Immature natural killer cell (primary cell): ENCODE results near the gene MLF1. TPM values are rescaled to one million over a fixed set of nuclear protein-coding genes. Genes with fewer than 3 reads are reported as not detected.

ENCODE experiments used
- DNase-seq, 3 donors: peaks; one replicate each; pipeline ENCODE4 v3.0.0; 2022; ENCODE audit warnings: mixed read lengths in 1 of 3
- H3K27ac Mint-ChIP-seq, 6 donors: one replicate each; pipeline ENCODE4 v1.8.0; 2020; ENCODE audit warnings: mixed read lengths in 6 of 6, mild to moderate bottlenecking in 5 of 6, inconsistent platforms in 4 of 6, moderate library complexity in 3 of 6
- H3K27me3 Mint-ChIP-seq, 3 donors: one replicate each; pipeline ENCODE4 v1.8.0; 2020 to 2021; ENCODE audit warnings: low read depth in 3 of 3, mild to moderate bottlenecking in 3 of 3, mixed read lengths in 3 of 3, moderate library complexity in 3 of 3, inconsistent platforms in 1 of 3
- H3K36me3 Mint-ChIP-seq, 3 donors: one replicate each; pipeline ENCODE4 v1.8.0; 2020; ENCODE audit warnings: mixed read lengths in 3 of 3, inconsistent platforms in 2 of 3, mild to moderate bottlenecking in 2 of 3
- H3K4me1 Mint-ChIP-seq, 2 donors: one replicate each; pipeline ENCODE4 v1.8.0; 2020; ENCODE audit warnings: inconsistent platforms in 2 of 2, mild to moderate bottlenecking in 2 of 2, mixed read lengths in 2 of 2, moderate library complexity in 1 of 2
- H3K4me3 Mint-ChIP-seq, 5 donors: one replicate each; pipeline ENCODE4 v1.8.0; 2020; ENCODE audit warnings: mild to moderate bottlenecking in 5 of 5, mixed read lengths in 5 of 5, inconsistent platforms in 3 of 5, moderate library complexity in 3 of 5
- H3K9me3 Mint-ChIP-seq, 6 donors: one replicate each; pipeline ENCODE4 v1.8.0; 2020; ENCODE audit warnings: mild to moderate bottlenecking in 6 of 6, mixed read lengths in 6 of 6, inconsistent platforms in 4 of 6, moderate library complexity in 3 of 6
- polyA plus RNA-seq, 3 donors: library from polyadenylated mRNA; unstranded; fragments of 300-500 nt; fragmentation: Illumina TruSeq; gene quantifications; one replicate each; pipeline ENCODE4 v1.2.3, GENCODE V29; 2021

Gene MLF1
- polyA plus RNA-seq, 3 donors from 2014 or later = 2.3 to 6.6 TPM; not detected in 1

DNA sequence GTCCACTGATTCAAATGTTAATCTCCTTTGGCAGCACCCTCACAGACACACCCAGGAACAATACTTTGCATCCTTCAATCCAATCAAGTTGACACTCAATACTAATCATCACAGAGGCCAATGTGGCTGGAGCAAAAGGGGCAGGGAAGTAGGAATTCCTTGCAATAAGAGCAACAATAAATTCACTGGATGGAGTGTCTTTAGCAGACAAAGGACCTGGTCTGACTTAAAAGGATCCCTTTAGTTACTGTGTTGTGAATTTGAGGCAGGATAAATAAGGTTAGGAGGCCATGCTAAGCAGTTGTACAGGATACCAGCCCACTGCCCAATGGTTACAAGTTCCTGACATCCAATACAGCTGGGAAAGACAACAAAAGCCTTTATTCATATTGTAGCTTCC is 61.0 kb downstream of the MLF1 start:
- H3K27ac Mint-ChIP-seq = no peak overlapping the region

DNA sequence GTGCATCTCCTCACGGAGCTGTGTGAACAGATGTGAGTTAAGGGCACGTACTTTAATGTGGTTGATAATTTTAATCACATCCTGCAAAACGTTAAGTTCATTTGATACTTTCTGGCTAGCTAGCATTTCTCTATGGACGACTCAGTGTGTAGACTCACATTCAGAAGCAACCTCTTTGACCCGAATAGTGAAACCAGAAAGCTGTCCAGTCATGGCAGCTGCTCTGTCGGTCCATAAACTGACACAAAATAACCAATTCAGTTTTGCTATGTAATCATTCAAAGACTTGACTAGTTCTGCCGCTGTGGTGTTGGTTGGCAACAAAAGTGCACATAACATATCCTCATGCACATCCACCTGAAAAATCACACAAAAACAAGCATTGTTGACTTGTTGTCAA is 69.7 kb downstream of the MLF1 start:
- no peaks in the 10 kb centered on the region for H3K36me3 Mint-ChIP-seq
- DNase-seq = no peak
- H3K27me3 Mint-ChIP-seq = peaks cover 0 to 5% (median 2%) of the 10 kb centered on the region in 3 donors
- H3K4me1 Mint-ChIP-seq = peaks cover 17 to 20% of the 10 kb centered on the region in 2 donors
- H3K4me3 Mint-ChIP-seq = no peak overlapping the region
- H3K9me3 Mint-ChIP-seq = peaks cover 0 to 2% (median 0%) of the 10 kb centered on the region in 6 donors
- no peak overlapping the region for H3K27ac Mint-ChIP-seq

More for the DNA sequence above, 61.0 kb downstream of the MLF1 start:
- Mint-ChIP-seq H3K27me3 (peaks cover 0 to 8% (median 6%) of the 10 kb centered on the region in 3 donors), H3K4me3 (no peak overlapping the region), H3K36me3 (no peaks in the 10 kb centered on the region), H3K9me3 (no peaks in the 10 kb centered on the region), H3K4me1 (no peaks in the 10 kb centered on the region)
- no peak for DNase-seq

DNA sequence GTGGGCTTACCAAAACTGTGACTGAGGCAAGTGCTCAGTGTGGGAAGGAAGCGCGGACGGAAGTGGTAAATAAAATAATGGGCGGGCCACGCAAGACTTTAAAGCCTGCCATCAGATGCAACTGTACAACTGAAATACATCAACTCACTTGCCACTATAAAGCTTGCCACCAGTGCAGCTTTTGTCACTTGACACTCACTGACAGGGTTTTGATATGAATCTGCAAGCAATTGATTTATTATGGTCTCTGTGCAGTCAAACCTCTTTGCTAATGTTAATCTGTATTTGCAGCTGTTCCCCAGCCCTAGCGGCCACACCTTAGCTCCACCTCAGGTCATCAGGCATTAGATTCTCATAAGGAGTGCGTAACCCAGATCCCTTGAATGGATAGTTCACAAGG is 71.0 kb downstream of the MLF1 start:
- peak overlapping the region in 1 of 5 donors; percentile 45 for H3K4me3 Mint-ChIP-seq
- DNase-seq = no peak
- H3K27me3 Mint-ChIP-seq = peaks cover 0 to 5% (median 2%) of the 10 kb centered on the region in 3 donors
- no peaks in the 10 kb centered on the region for H3K36me3 Mint-ChIP-seq
- H3K27ac Mint-ChIP-seq = peak overlapping the region in 1 of 6 donors; percentile 44
- H3K4me1 Mint-ChIP-seq = peaks cover 27 to 32% of the 10 kb centered on the region in 2 donors
- peaks cover 0 to 2% (median 0%) of the 10 kb centered on the region in 6 donors for H3K9me3 Mint-ChIP-seq

DNA sequence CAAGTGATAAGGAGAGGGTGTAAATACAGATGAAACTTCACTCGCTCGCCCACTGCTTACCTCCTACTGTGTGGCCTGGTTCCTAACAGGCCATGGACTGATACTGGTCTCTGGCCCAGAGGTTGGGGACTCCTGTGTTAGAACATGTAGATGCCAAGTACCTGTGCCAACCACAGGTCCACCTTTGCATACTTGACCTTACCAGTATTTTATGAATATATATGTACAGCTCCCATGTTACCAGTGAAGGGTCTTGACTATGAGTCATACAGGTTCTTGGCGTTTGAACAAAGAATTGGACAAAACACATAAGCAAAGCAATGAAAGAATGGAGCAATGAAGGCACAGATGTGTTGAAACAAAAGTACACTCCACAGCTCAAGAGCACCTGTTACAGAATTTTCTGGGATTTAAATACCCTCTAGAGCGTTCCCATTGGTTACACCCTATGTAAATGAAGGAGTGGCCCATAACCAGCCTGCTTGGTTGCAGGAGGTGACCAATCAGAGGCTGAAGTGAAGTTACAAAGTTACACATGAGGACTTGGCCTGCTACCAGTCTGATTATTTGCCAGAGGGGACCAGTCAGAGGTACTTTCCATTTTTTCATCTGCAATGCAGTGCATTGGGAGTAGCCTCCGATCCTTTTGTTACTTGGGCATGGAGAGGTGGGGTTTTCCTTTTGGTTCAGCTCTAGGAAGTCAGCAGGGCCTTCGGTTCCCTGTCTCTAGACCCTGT is 71.6 kb downstream of the MLF1 start:
- H3K27me3 Mint-ChIP-seq = peaks cover 0 to 5% (median 2%) of the 10 kb centered on the region in 3 donors
- H3K27ac Mint-ChIP-seq = no peak overlapping the region
- DNase-seq = no peak
- H3K36me3 Mint-ChIP-seq = peaks cover 0 to 4% (median 0%) of the 10 kb centered on the region in 3 donors
- H3K4me3 Mint-ChIP-seq = peak overlapping the region in 1 of 5 donors; percentile 35
- H3K9me3 Mint-ChIP-seq = peaks cover 0 to 2% (median 0%) of the 10 kb centered on the region in 6 donors
- peaks cover 27 to 37% of the 10 kb centered on the region in 2 donors for H3K4me1 Mint-ChIP-seq

DNA sequence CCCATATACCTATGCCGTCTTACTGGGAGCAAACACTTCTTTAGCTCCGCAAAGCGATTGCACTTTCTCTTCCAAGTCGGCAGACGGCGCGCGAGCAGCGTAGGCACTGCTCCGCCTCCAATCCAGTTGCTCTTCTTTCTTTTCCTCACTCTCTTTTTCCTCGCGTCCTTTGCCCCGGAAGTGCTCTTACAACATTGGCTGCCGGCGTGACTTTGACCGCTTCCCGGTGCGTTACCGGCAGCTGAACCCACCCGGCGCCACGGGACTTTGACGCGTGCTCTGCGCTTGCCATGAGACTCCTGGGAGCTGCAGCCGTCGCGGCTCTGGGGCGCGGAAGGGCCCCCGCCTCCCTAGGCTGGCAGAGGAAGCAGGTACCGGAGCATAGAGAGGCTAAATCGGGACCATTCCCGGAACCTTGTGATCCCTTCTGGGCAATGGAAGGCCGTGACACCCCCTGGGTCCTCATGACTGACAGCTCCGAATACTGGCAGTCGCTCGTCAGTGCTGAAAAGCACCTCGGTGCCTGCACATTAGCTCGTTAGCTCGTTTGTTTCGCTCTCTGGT is 73.4 kb downstream of the MLF1 start, which contains the start of gene GFM1:
TSS of gene GFM1 (plus strand) at position 183 of the 564 bp plus-strand sequence. CDS start at position 291, 108 bp downstream.
- Mint-ChIP-seq H3K27me3 (peaks cover 0 to 5% (median 2%) of the 10 kb centered on the region in 3 donors), H3K9me3 (peaks cover 0 to 2% (median 0%) of the 10 kb centered on the region in 6 donors), H3K4me1 (peaks cover 31 to 43% of the 10 kb centered on the region in 2 donors), H3K4me3 (peak within 1 kb of the TSS; percentile 95 to 98 (median 98)), H3K36me3 (peaks cover 0 to 7% (median 0%) of the 10 kb centered on the region in 3 donors), H3K27ac (peak within 1 kb of the TSS; percentile 81 to 95 (median 93))
- peak; percentile 89 to 90 (median 90) for DNase-seq

DNA sequence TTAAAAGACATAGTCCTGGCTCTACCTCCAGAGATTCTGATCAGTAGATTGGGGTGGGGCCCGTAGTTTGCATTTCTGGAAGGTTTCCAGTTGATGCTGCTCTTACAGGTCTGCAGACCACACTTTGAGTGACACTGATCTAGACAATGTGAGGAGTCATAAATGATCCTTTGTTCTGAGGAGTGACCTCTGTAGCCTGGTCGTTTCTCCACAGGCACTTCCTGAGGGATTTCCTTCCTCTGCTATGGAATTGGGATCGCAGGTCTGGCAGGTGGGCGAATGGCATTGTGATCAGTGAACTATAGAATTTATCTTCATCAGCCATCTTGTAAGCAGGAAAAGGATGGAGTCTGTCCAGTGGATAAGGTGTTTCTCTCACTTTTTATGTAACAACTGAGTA is 78.8 kb downstream of the MLF1 start:
- Mint-ChIP-seq H3K4me3 (no peak overlapping the region), H3K4me1 (peaks cover 27 to 47% of the 10 kb centered on the region in 2 donors), H3K9me3 (no peaks in the 10 kb centered on the region), H3K27ac (no peak overlapping the region), H3K27me3 (no peaks in the 10 kb centered on the region), H3K36me3 (peaks cover 0 to 24% (median 5%) of the 10 kb centered on the region in 3 donors)
- DNase-seq = no peak

DNA sequence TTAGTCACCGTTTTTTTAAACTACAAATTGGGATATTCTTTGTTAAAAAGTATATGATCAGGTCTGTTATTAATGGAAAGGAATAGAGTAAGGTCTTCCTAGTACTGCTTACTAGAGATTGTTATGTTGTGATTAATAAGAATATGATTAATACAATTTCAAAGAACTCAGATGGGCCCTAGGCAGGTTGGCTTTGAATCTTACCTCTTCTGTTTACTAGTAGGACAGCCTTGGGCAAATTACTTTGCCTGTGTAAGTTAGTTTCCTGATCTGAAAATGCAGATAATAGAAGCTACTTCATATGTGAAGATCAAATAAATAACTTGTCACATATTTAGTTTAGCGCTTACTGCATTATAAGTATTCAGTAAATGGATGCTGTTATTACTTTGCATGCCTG is 80.2 kb downstream of the MLF1 start:
- Mint-ChIP-seq H3K4me3 (no peak overlapping the region), H3K27me3 (no peaks in the 10 kb centered on the region), H3K9me3 (no peaks in the 10 kb centered on the region), H3K36me3 (peaks cover 4 to 30% (median 8%) of the 10 kb centered on the region in 3 donors), H3K4me1 (peaks cover 15 to 33% of the 10 kb centered on the region in 2 donors), H3K27ac (no peak overlapping the region)
- no peak for DNase-seq

DNA sequence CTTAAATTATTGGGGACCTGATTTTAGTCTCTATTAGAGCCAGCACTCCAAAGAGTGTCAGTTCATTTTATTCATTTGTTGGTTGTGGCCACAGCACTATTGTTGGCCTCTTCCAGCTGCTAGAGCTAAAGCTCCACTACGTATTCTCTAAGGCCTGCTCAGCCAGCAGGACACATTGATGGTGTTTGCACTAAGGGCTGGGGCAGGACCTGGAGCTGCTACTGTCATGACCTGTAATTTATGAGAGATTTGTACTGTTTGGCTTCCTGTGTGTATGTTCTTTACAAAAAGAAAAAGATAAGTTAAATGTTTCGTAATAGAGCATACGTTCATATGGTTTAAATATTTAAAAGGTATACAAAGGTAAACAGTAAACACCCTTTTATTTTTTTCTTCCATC is 81.5 kb downstream of the MLF1 start:
- no peak for DNase-seq
- H3K27ac Mint-ChIP-seq = no peak overlapping the region
- peaks cover 10 to 23% of the 10 kb centered on the region in 2 donors for H3K4me1 Mint-ChIP-seq
- H3K27me3 Mint-ChIP-seq = peaks cover 0 to 1% (median 0%) of the 10 kb centered on the region in 3 donors
- peaks cover 4 to 33% (median 10%) of the 10 kb centered on the region in 3 donors for H3K36me3 Mint-ChIP-seq
- H3K4me3 Mint-ChIP-seq = no peak overlapping the region
- H3K9me3 Mint-ChIP-seq = no peaks in the 10 kb centered on the region

Other genes with a start within 250 kb of the MLF1 start
- gene GFM1, start 73.3 kb downstream of the MLF1 start, polyA plus RNA-seq = 10 to 100 TPM; 18.2 to 38.4 (median 31.8) TPM
- 10 to 100 TPM in 1 of 3 donors, 1 to 10 TPM in 2; 7.5 to 12.1 (median 9.5) TPM for gene LXN, start 101.5 kb downstream of the MLF1 start, polyA plus RNA-seq
- gene RARRES1, start 161.3 kb downstream of the MLF1 start, polyA plus RNA-seq = not detected
- 100 to 1,000 TPM in 1 of 3 donors, 10 to 100 TPM in 2; 55.4 to 139 (median 61.8) TPM for gene MFSD1, start 230.9 kb downstream of the MLF1 start, polyA plus RNA-seq